K562 (cell line): Measurements from ENCODE around the gene ARMC6. TPM values are rescaled to one million over a fixed set of nuclear protein-coding genes. Genes with fewer than 3 reads are reported as not detected.

Source experiments
- ARNT ChIP-seq, 2 experiments: fragments of 450-650 bp; IDR thresholded peaks; 2 replicates each; pipeline ENCODE4 v1.6.1; 2016; ENCODE audit warnings: mild to moderate bottlenecking in 1 of 2
- C11orf30 ChIP-seq: fragments of 450-650 bp; IDR thresholded peaks from 2 replicates; pipeline ENCODE4 v1.6.1; 2016; ENCODE audit warnings: low read depth, mild to moderate bottlenecking
- CTBP1 ChIP-seq: fragments of 450-650 bp; IDR thresholded peaks from 2 replicates; pipeline ENCODE4 v1.6.1; 2016; ENCODE audit warnings: borderline replicate concordance
- DPF2 ChIP-seq: fragments of 450-650 bp; IDR thresholded peaks from 2 replicates; pipeline ENCODE4 v1.6.1; 2016
- FOXA1 ChIP-seq: fragments of 450-650 bp; IDR thresholded peaks from 2 replicates; pipeline ENCODE4 v1.6.1; 2016; ENCODE audit warnings: mild to moderate bottlenecking, borderline replicate concordance
- FOXJ2 ChIP-seq: fragments of 200-800 bp; sonication (Bioruptor generic); IDR thresholded peaks from 2 replicates; pipeline ENCODE4 v1.6.1; 2016; ENCODE audit warnings: missing genetic modification characterization, missing compliant biosample characterization
- GABPB1 ChIP-seq: sonication (generic); formaldehyde crosslinking; IDR thresholded peaks from 2 replicates; pipeline ENCODE4 v1.8.0; 2022; ENCODE audit warnings: mild to moderate bottlenecking, missing genetic modification reagents
- HNRNPUL1 ChIP-seq: fragments of 200-400 bp; formaldehyde crosslinking; IDR thresholded peaks from 2 replicates; pipeline ENCODE4 v1.6.1; 2017; ENCODE audit warnings: low read length
- KAT8 ChIP-seq: fragments of 450-650 bp; IDR thresholded peaks from 2 replicates; pipeline ENCODE4 v1.6.1; 2016; ENCODE audit warnings: low read depth, mild to moderate bottlenecking
- POLR2AphosphoS2 ChIP-seq: IDR thresholded peaks from 2 replicates; pipeline ENCODE4 v1.6.1; 2012; ENCODE audit warnings: low read length, improper control_type of control experiment
- RAD51 ChIP-seq: fragments of 450-650 bp; IDR thresholded peaks from 2 replicates; pipeline ENCODE4 v1.7.1; 2016; ENCODE audit warnings: low read depth, mild to moderate bottlenecking, borderline replicate concordance
- RBM22 ChIP-seq: fragments of 200-400 bp; formaldehyde crosslinking; IDR thresholded peaks from 2 replicates; pipeline ENCODE4 v1.6.1; 2018; ENCODE audit warnings: low read length, low read depth; ENCODE audit not compliant: poor library complexity, severe bottlenecking
- SNRNP70 ChIP-seq: fragments of 200-400 bp; formaldehyde crosslinking; optimal IDR thresholded peaks from 2 replicates; pipeline ENCODE3; 2017; ENCODE audit warnings: low read depth, low read length
- TAF9B ChIP-seq: fragments of 450-650 bp; IDR thresholded peaks from 2 replicates; pipeline ENCODE4 v1.6.1; 2018; ENCODE audit warnings: mild to moderate bottlenecking; ENCODE audit not compliant: partially characterized antibody
- U2AF2 ChIP-seq: fragments of 200-400 bp; formaldehyde crosslinking; optimal IDR thresholded peaks from 2 replicates; pipeline ENCODE3; 2017; ENCODE audit warnings: low read depth, mild to moderate bottlenecking, low read length
- YY1 ChIP-seq, 3 experiments: IDR thresholded peaks; 2 replicates each; pipeline ENCODE4 v1.6.1; 2011; ENCODE audit warnings: low read length in 2 of 3, mild to moderate bottlenecking in 2 of 3, moderate library complexity in 2 of 3, borderline replicate concordance in 1 of 3, control low read depth in 1 of 3, low read depth in 1 of 3; ENCODE audit not compliant: insufficient read depth in 3 of 3, insufficient replicate concordance in 2 of 3, control insufficient read depth in 1 of 3, insufficient read length in 1 of 3; ENCODE audit errors: extremely low read depth in 1 of 3
- ZBTB7A ChIP-seq: IDR thresholded peaks from 2 replicates; pipeline ENCODE4 v1.6.1; 2011; ENCODE audit warnings: low read depth, mild to moderate bottlenecking, low read length, moderate library complexity, borderline replicate concordance; ENCODE audit not compliant: control insufficient read depth
- ZEB2 ChIP-seq: fragments of 450-650 bp; IDR thresholded peaks from 2 replicates; pipeline ENCODE4 v1.6.1; 2016
- polyA plus RNA-seq, 8 experiments: library from polyadenylated mRNA; depleted of rRNA in 4 of 8; stranded (reverse) in 5 of 8; unstranded in 3 of 8; fragments of >200 nt; fragmentation: Nextera tagmentation in 2 of 8; fragmentation: Illumina TruSeq in 1 of 8; extraction: Ambion mirVana in 2 of 8; extraction: Trizol in 1 of 8; gene quantifications; 2 replicates each; pipeline versions ENCODE4 v1.2.1 to v1.2.3, GENCODE V29; 2011 to 2014; ENCODE audit warnings: inconsistent platforms in 1 of 8, missing spikeins in 1 of 8
- total RNA-seq, 7 experiments: library from RNA; depleted of rRNA in 6 of 7; stranded (reverse); fragments of >200 nt in 6 of 7; fragmentation: Illumina TruSeq in 2 of 7; extraction: Trizol in 2 of 7; gene quantifications; 2 replicates each; pipeline versions ENCODE4 v1.2.1 to v1.2.3, GENCODE V29; 2011 to 2021; ENCODE audit warnings: low replicate concordance in 1 of 7
- TF ChIP-seq, protein P1 (sequence below): sonication (generic); formaldehyde crosslinking; IDR thresholded peaks from 2 replicates; pipeline ENCODE4 v1.8.1; 2023; ENCODE audit warnings: mild to moderate bottlenecking, missing genetic modification reagents
- TF ChIP-seq, protein P2 (sequence below): fragments of 250-450 bp; sonication (Bioruptor Pico); IDR thresholded peaks from 2 replicates; pipeline ENCODE4 v1.4.0; 2020; ENCODE audit warnings: mild to moderate bottlenecking, moderate library complexity, borderline replicate concordance
- TF ChIP-seq, protein P3 (sequence below): sonication (generic); formaldehyde crosslinking; IDR thresholded peaks from 2 replicates; pipeline ENCODE4 v1.8.1; 2023; ENCODE audit warnings: mild to moderate bottlenecking, missing genetic modification reagents
- TF ChIP-seq, protein P4 (sequence below): sonication (generic); formaldehyde crosslinking; IDR thresholded peaks from 2 replicates; pipeline ENCODE4 v1.8.0; 2022; ENCODE audit warnings: missing genetic modification reagents, mild to moderate bottlenecking, borderline replicate concordance

The ARMC6 gene
- total and polyA plus RNA-seq, 9 of the 15 experiments (the other 6 are each of a cell fraction or from before 2014, with no cell fraction given), result 2.1 to 93.4 (median 63.6) TPM

DNA sequence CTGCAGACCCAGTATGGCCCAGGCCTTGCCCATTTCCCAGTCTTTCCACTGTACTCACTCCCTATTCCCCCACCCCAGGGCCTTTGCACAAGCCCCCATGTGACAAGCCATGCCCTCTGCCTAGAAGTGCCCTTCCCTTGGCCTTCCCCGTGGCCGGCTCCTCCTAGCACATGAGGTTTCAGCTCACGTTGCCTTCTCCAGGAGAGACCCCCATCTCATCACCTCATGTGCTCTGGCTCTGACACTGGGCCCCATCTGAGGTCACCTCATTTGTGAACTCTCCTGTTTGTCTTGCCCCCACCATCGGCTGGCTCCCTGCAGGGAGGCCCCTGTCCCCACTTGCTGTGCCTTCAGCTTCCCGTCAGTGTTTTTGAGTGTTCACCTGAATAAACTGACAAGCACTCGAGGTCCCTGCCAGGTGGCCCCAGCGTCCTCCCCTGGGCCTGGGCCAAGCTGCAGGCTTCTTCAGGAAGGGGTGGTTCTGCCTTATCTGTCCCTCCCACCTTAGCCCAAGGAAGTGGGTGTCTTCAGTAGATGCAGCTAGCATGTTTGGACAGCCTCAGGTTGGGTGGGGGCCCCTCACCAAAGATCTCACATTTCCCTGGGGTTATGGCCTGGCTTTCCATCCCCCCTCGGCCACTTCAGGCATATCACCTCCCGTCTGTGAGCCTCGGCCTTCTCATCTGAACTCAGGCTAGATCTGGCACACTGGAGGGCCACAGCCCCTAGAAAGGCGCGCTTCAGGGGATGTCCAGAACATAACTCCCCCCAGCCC is 26.6 kb downstream of the ARMC6 start (continued):
- TF ChIP-seq, protein P1, sequence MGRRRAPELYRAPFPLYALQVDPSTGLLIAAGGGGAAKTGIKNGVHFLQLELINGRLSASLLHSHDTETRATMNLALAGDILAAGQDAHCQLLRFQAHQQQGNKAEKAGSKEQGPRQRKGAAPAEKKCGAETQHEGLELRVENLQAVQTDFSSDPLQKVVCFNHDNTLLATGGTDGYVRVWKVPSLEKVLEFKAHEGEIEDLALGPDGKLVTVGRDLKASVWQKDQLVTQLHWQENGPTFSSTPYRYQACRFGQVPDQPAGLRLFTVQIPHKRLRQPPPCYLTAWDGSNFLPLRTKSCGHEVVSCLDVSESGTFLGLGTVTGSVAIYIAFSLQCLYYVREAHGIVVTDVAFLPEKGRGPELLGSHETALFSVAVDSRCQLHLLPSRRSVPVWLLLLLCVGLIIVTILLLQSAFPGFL, result no peak
- TF ChIP-seq KAT8 (no peak), FOXJ2 (no peak), CTBP1 (peak; percentile 93), ZBTB7A (peak; percentile 30; the same call in 1 of the 2 replicates), YY1 (IDR thresholded peaks at IDR 0.05; ENCODE audit: borderline replicate concordance in 1 of 3, control insufficient read depth in 1 of 3, extremely low read depth in 1 of 3, insufficient read depth in 3 of 3, insufficient read length in 1 of 3, insufficient replicate concordance in 2 of 3, low read depth in 1 of 3, low read length in 2 of 3) (no peak), HNRNPUL1 (no peak), C11orf30 (no peak), RBM22 (no peak), SNRNP70 (no peak), DPF2 (peak; percentile 97), TAF9B (no peak), POLR2AphosphoS2 (peak; percentile 72; the same call in 1 of the 2 replicates), U2AF2 (no peak), ARNT (IDR thresholded peaks at IDR 0.05) (peak; percentile 61 to 80), FOXA1 (no peak), RAD51 (no peak; the same call in 1 of the 2 replicates), ZEB2 (peak; percentile 96), GABPB1 (peak; percentile 60; the same call in 1 of the 2 replicates)
- TF ChIP-seq, protein P2, sequence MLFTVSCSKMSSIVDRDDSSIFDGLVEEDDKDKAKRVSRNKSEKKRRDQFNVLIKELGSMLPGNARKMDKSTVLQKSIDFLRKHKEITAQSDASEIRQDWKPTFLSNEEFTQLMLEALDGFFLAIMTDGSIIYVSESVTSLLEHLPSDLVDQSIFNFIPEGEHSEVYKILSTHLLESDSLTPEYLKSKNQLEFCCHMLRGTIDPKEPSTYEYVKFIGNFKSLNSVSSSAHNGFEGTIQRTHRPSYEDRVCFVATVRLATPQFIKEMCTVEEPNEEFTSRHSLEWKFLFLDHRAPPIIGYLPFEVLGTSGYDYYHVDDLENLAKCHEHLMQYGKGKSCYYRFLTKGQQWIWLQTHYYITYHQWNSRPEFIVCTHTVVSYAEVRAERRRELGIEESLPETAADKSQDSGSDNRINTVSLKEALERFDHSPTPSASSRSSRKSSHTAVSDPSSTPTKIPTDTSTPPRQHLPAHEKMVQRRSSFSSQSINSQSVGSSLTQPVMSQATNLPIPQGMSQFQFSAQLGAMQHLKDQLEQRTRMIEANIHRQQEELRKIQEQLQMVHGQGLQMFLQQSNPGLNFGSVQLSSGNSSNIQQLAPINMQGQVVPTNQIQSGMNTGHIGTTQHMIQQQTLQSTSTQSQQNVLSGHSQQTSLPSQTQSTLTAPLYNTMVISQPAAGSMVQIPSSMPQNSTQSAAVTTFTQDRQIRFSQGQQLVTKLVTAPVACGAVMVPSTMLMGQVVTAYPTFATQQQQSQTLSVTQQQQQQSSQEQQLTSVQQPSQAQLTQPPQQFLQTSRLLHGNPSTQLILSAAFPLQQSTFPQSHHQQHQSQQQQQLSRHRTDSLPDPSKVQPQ (CRISPR knock-in tag), result no peak
- TF ChIP-seq, protein P3, sequence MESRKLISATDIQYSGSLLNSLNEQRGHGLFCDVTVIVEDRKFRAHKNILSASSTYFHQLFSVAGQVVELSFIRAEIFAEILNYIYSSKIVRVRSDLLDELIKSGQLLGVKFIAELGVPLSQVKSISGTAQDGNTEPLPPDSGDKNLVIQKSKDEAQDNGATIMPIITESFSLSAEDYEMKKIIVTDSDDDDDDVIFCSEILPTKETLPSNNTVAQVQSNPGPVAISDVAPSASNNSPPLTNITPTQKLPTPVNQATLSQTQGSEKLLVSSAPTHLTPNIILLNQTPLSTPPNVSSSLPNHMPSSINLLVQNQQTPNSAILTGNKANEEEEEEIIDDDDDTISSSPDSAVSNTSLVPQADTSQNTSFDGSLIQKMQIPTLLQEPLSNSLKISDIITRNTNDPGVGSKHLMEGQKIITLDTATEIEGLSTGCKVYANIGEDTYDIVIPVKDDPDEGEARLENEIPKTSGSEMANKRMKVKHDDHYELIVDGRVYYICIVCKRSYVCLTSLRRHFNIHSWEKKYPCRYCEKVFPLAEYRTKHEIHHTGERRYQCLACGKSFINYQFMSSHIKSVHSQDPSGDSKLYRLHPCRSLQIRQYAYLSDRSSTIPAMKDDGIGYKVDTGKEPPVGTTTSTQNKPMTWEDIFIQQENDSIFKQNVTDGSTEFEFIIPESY (CRISPR knock-in tag), result peak; percentile 72; the same call in 1 of the 2 replicates
- TF ChIP-seq, protein P4, sequence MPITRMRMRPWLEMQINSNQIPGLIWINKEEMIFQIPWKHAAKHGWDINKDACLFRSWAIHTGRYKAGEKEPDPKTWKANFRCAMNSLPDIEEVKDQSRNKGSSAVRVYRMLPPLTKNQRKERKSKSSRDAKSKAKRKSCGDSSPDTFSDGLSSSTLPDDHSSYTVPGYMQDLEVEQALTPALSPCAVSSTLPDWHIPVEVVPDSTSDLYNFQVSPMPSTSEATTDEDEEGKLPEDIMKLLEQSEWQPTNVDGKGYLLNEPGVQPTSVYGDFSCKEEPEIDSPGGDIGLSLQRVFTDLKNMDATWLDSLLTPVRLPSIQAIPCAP (CRISPR knock-in tag), result no peak
